Hepatocyte (in vitro differentiated cells): ENCODE data around the gene IL20RA.

Experiments
- CTCF ChIP-seq: fragments of 200-600 bp; sonication (generic); IDR thresholded peaks from 2 replicates; pipeline ENCODE4 v1.5.1; 2016; ENCODE audit warnings: antibody characterized with exemption, mild to moderate bottlenecking; ENCODE audit not compliant: poor library complexity
- EZH2 ChIP-seq: fragments of 200-600 bp; sonication (generic); IDR thresholded peaks from 2 replicates; pipeline ENCODE4 v1.6.1; 2016; ENCODE audit warnings: antibody characterized with exemption, mild to moderate bottlenecking, borderline replicate concordance

DNA sequence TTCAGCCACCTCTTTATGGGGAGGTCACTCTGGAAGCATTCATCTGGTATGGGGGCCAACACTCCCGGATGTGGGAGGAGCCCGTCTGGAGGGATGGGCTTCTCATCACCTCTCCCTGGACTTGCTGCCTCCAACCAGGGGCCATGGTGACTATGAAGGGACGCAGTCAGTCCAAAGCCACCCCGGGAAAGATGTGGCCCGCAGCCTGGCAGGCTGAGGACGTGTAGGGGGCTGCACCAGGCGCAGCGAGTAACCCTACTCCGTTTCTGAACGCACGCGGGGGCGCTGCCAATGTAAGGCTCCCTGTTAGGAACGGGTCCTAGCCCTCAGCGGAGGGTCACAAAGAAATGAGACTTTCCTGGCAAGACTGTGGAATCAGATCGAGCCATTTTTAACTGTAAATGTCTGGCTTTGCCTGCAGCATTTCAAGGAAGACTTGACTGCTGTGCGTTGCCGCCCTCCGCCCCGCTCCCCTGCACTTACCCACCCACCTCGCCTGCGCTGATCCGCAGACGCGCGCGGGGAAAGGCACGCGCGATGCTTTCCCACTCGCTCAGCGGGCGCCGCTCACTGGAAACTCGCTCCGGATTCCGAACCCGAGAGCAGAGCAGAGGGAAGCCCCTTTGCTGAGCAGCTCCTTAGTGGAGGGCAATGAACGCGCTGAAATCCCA lies 55.1 kb downstream of the IL20RA start:
- no peak for TF ChIP-seq CTCF
- TF ChIP-seq EZH2: no peak
